Activated T-cell treated with anti-CD3 and anti-CD28 coated beads, Interleukin-2, amount 50 U/mL, for 72 hours (primary cell): Measurements from ENCODE around the gene ZNF275. TPM values are rescaled to one million over a fixed set of nuclear protein-coding genes. Genes with fewer than 3 reads are reported as not detected.
"Not testable (repeated sequence)": the region's sequence is repeated elsewhere in the genome, so short reads cannot be mapped to it uniquely, and the experiment has no call there.

ENCODE experiments used
- ATAC-seq, 2 donors: fragments of 150-1000 bp; cut with Tn5 transposase; replicated peaks in 1 of 2; 2 replicates each; pipeline ENCODE4 v1.10.0; 2021; ENCODE audit warnings: moderate library complexity in 2 of 2, mild to moderate bottlenecking in 1 of 2
- DNase-seq, 2 donors: peaks; one replicate each; pipeline ENCODE4 v3.0.0; 2021 to 2022; ENCODE audit warnings: mixed read lengths in 1 of 2
- H3K27ac Mint-ChIP-seq: one replicate; pipeline ENCODE4 v1.8.0; 2022; ENCODE audit warnings: mild to moderate bottlenecking, moderate library complexity, mixed read lengths
- H3K27me3 Mint-ChIP-seq: one replicate; pipeline ENCODE4 v1.8.0; 2022; ENCODE audit warnings: low read depth, mixed read lengths
- H3K36me3 Mint-ChIP-seq, 2 donors: one replicate each; pipeline ENCODE4 v1.8.0; 2022; ENCODE audit warnings: mixed read lengths in 2 of 2, mild to moderate bottlenecking in 1 of 2; ENCODE audit not compliant: insufficient read depth in 2 of 2
- H3K4me1 Mint-ChIP-seq: one replicate; pipeline ENCODE4 v1.8.0; 2022; ENCODE audit warnings: low read depth, mixed read lengths
- H3K4me3 Mint-ChIP-seq, 2 donors: one replicate each; pipeline ENCODE4 v1.8.0; 2022; ENCODE audit warnings: mild to moderate bottlenecking in 2 of 2, mixed read lengths in 2 of 2, moderate library complexity in 2 of 2
- H3K9me3 Mint-ChIP-seq, 2 donors: one replicate each; pipeline ENCODE4 v1.8.0; 2022; ENCODE audit warnings: mixed read lengths in 2 of 2
- total RNA-seq, 2 donors: library from RNA; stranded (reverse); gene quantifications; one replicate each; pipeline ENCODE4 v1.2.3, GENCODE V29; 2022

Gene ZNF275
- total RNA-seq, 2 donors from 2014 or later = 15.6 to 15.7 TPM

- H3K27ac Mint-ChIP-seq = no peak overlapping the region
- no peak overlapping the region for H3K4me3 Mint-ChIP-seq
- DNase-seq (no peak), ATAC-seq (no peak)
- no peaks in the 10 kb centered on the region for H3K36me3 Mint-ChIP-seq
- H3K9me3 Mint-ChIP-seq = no peaks in the 10 kb centered on the region
- no peaks in the 10 kb centered on the region for H3K4me1 Mint-ChIP-seq
- peaks cover 64% of the 10 kb centered on the region for H3K27me3 Mint-ChIP-seq
These were observed 26.4 kb upstream of the ZNF275 start for GRCh38 chrX:153307276-153308178.

- Mint-ChIP-seq H3K27ac (no peak overlapping the region), H3K27me3 (peaks cover 38% of the 10 kb centered on the region), H3K9me3 (no peaks in the 10 kb centered on the region), H3K4me3 (no peak overlapping the region), H3K4me1 (no peaks in the 10 kb centered on the region), H3K36me3 (no peaks in the 10 kb centered on the region)
- DNase-seq (no peak), ATAC-seq (no peak)
These were observed 23.1 kb upstream of the ZNF275 start for GRCh38 chrX:153310901-153311300.

- ATAC-seq (no peak), DNase-seq (no peak)
- H3K4me1 Mint-ChIP-seq = no peaks in the 10 kb centered on the region
- no peak overlapping the region for H3K27ac Mint-ChIP-seq
- H3K27me3 Mint-ChIP-seq = peaks cover 34% of the 10 kb centered on the region
- H3K4me3 Mint-ChIP-seq = no peak overlapping the region
- H3K36me3 Mint-ChIP-seq = no peaks in the 10 kb centered on the region
- no peaks in the 10 kb centered on the region for H3K9me3 Mint-ChIP-seq
These were observed 21.9 kb upstream of the ZNF275 start for GRCh38 chrX:153312041-153312440.

- Mint-ChIP-seq H3K36me3 (no peaks in the 10 kb centered on the region), H3K9me3 (no peaks in the 10 kb centered on the region), H3K27ac (no peak overlapping the region), H3K4me1 (no peaks in the 10 kb centered on the region), H3K27me3 (peaks cover 34% of the 10 kb centered on the region), H3K4me3 (no peak overlapping the region)
- DNase-seq (no peak), ATAC-seq (no peak)
These were observed 21.1 kb upstream of the ZNF275 start for GRCh38 chrX:153312842-153313241.

GRCh38 chrX:153317306-153317705 lies 16.6 kb upstream of the ZNF275 start:
- H3K27me3 Mint-ChIP-seq = peaks cover 12% of the 10 kb centered on the region
- no peaks in the 10 kb centered on the region for H3K4me1 Mint-ChIP-seq
- no peak for DNase-seq
- no peak overlapping the region for H3K27ac Mint-ChIP-seq
- H3K36me3 Mint-ChIP-seq = no peaks in the 10 kb centered on the region
- no peak overlapping the region for H3K4me3 Mint-ChIP-seq
- no peaks in the 10 kb centered on the region for H3K9me3 Mint-ChIP-seq
- no peak for ATAC-seq

- Mint-ChIP-seq H3K4me3 (no peak overlapping the region), H3K9me3 (no peaks in the 10 kb centered on the region), H3K27me3 (peaks cover 6% of the 10 kb centered on the region), H3K27ac (no peak overlapping the region), H3K36me3 (no peaks in the 10 kb centered on the region), H3K4me1 (no peaks in the 10 kb centered on the region)
- ATAC-seq = no peak
- DNase-seq = no peak
These were observed 15.8 kb upstream of the ZNF275 start for GRCh38 chrX:153317996-153318722.

GRCh38 chrX:153318811-153319210 lies 15.1 kb upstream of the ZNF275 start:
- H3K36me3 Mint-ChIP-seq = no peaks in the 10 kb centered on the region
- no peaks in the 10 kb centered on the region for H3K9me3 Mint-ChIP-seq
- H3K4me1 Mint-ChIP-seq = no peaks in the 10 kb centered on the region
- no peak overlapping the region for H3K27ac Mint-ChIP-seq
- DNase-seq (no peak), ATAC-seq (no peak)
- H3K27me3 Mint-ChIP-seq = peaks cover 6% of the 10 kb centered on the region
- H3K4me3 Mint-ChIP-seq = no peak overlapping the region

- Mint-ChIP-seq H3K9me3 (no peaks in the 10 kb centered on the region), H3K4me3 (no peak overlapping the region), H3K36me3 (no peaks in the 10 kb centered on the region), H3K27ac (no peak overlapping the region), H3K27me3 (peaks cover 12% of the 10 kb centered on the region), H3K4me1 (no peaks in the 10 kb centered on the region)
- no peak for DNase-seq
- ATAC-seq = no peak
These were observed 14.5 kb upstream of the ZNF275 start for GRCh38 chrX:153319295-153320046.

GRCh38 chrX:153320047-153320443 lies 13.9 kb upstream of the ZNF275 start:
- not testable (repeated sequence) for ATAC-seq, H3K27ac Mint-ChIP-seq, H3K4me1 Mint-ChIP-seq, H3K9me3 Mint-ChIP-seq, H3K36me3 Mint-ChIP-seq, H3K4me3 Mint-ChIP-seq, DNase-seq
- H3K27me3 Mint-ChIP-seq = peaks cover 18% of the 10 kb centered on the region

- H3K27me3 Mint-ChIP-seq = peaks cover 24% of the 10 kb centered on the region
- ATAC-seq (no peak), DNase-seq (no peak)
- no peaks in the 10 kb centered on the region for H3K4me1 Mint-ChIP-seq
- no peak overlapping the region for H3K27ac Mint-ChIP-seq
- no peaks in the 10 kb centered on the region for H3K9me3 Mint-ChIP-seq
- H3K4me3 Mint-ChIP-seq = no peak overlapping the region
- H3K36me3 Mint-ChIP-seq = no peaks in the 10 kb centered on the region
These were observed 13.3 kb upstream of the ZNF275 start for GRCh38 chrX:153320555-153321184.

- Mint-ChIP-seq H3K9me3 (no peaks in the 10 kb centered on the region), H3K4me1 (no peaks in the 10 kb centered on the region), H3K4me3 (no peak within 1 kb of the TSS), H3K27ac (no peak within 1 kb of the TSS), H3K36me3 (no peaks in the 10 kb centered on the region), H3K27me3 (peaks cover 33% of the 10 kb centered on the region)
- no peak for ATAC-seq
- DNase-seq = no peak
These were observed 12.4 kb upstream of the ZNF275 start, which contains the start of gene PNMA6F for GRCh38 chrX:153321381-153322124. Gene PNMA6F (minus strand): TSS chrX:153321767. CDS start chrX:153320674, 1,093 bp downstream.

GRCh38 chrX:153327561-153327960 lies 6.4 kb upstream of the ZNF275 start:
- Mint-ChIP-seq H3K4me1 (no peaks in the 10 kb centered on the region), H3K27ac (no peak overlapping the region), H3K36me3 (no peaks in the 10 kb centered on the region), H3K4me3 (no peak overlapping the region), H3K9me3 (no peaks in the 10 kb centered on the region), H3K27me3 (peaks cover 62% of the 10 kb centered on the region)
- DNase-seq (no peak), ATAC-seq (no peak)
